ENCODE measurements around the gene PANX2.

GRCh38 chr22:50197856-50198623 lies 27.5 kb downstream of the PANX2 start:
- TF ChIP-seq PPARD (CRISPR knock-in tag; IDR thresholded peaks at IDR 0.05): no peak
- no peak for TF ChIP-seq SRF (CRISPR knock-in tag; IDR thresholded peaks at IDR 0.05)
